Thyroid gland (tissue), 4 donors: Measurements from ENCODE around the gene CITED2.

Experiments
- POLR2A ChIP-seq, 2 donors: fragments of 450-650 bp; IDR thresholded peaks; one replicate each; pipeline ENCODE4 v1.6.1; 2017; ENCODE audit warnings: antibody characterized with exemption in 2 of 2, mild to moderate bottlenecking in 2 of 2, moderate library complexity in 1 of 2
- TF ChIP-seq, protein P1 (sequence below), 6 experiments: fragments of 200-600 bp in 3 of 6; fragments of 450-650 bp in 3 of 6; sonication (generic) in 3 of 6; IDR thresholded peaks; one replicate each; pipeline ENCODE4 v1.5.1; 2016 to 2019; ENCODE audit warnings: antibody characterized with exemption in 6 of 6, mild to moderate bottlenecking in 2 of 6, inconsistent platforms in 1 of 6, moderate library complexity in 1 of 6

DNA sequence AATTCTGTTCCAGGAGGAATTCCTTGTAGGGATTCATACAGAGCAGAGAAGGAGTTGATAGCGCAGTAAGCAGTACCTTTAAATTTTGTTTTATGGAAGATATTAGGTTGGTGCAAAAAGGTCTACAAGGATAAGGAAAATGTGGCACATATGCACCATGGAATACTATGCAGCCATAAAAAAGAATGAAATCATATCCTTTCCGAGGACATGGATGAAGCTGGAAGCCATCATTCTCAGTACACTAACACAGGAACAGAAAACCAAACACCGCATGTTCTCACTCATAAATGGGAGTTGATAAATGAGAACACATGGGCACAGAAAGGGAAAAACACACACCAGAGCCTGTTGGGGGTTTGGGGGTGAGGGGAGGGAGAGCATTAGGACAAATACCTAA is 45.2 kb downstream of the CITED2 start:
- no peak for TF ChIP-seq POLR2A (IDR thresholded peaks at IDR 0.05)
- TF ChIP-seq, protein P1, sequence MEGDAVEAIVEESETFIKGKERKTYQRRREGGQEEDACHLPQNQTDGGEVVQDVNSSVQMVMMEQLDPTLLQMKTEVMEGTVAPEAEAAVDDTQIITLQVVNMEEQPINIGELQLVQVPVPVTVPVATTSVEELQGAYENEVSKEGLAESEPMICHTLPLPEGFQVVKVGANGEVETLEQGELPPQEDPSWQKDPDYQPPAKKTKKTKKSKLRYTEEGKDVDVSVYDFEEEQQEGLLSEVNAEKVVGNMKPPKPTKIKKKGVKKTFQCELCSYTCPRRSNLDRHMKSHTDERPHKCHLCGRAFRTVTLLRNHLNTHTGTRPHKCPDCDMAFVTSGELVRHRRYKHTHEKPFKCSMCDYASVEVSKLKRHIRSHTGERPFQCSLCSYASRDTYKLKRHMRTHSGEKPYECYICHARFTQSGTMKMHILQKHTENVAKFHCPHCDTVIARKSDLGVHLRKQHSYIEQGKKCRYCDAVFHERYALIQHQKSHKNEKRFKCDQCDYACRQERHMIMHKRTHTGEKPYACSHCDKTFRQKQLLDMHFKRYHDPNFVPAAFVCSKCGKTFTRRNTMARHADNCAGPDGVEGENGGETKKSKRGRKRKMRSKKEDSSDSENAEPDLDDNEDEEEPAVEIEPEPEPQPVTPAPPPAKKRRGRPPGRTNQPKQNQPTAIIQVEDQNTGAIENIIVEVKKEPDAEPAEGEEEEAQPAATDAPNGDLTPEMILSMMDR (IDR thresholded peaks at IDR 0.05) = no peak
